Measurements from ENCODE around the gene ITGB3BP.

- no peak for TF ChIP-seq CTCF (IDR thresholded peaks at IDR 0.05)
- TF ChIP-seq POLR2A (IDR thresholded peaks at IDR 0.05), result no peak
- TF ChIP-seq POLR2AphosphoS5 (IDR thresholded peaks at IDR 0.05), result no peak
- no peak for TF ChIP-seq EP300 (IDR thresholded peaks at IDR 0.05)
Observed at GRCh38 chr1:63563745-63564144, 40.7 kb upstream of the ITGB3BP start.
